Bronchial epithelial cell (primary cell): ENCODE data around the gene ADGB. TPM values are rescaled to one million over a fixed set of nuclear protein-coding genes. Genes with fewer than 3 reads are reported as not detected.

Experiments
- DNase-seq: peaks from one replicate; pipeline ENCODE4 v3.0.0-alpha.2; 2010; ENCODE audit warnings: low read depth
- FAIRE-seq: peaks from 2 replicates; lab custom pipeline; 2011; peaks lifted over from hg19 to GRCh38; lab: Jason Lieb, UNC
- H3K27me3 ChIP-seq: 2 replicates; pipeline ENCODE4 v1.5.1; 2011; ENCODE audit warnings: low read length; ENCODE audit not compliant: control insufficient read depth, insufficient read depth
- H3K36me3 ChIP-seq: 2 replicates; pipeline ENCODE4 v1.5.1; 2011; ENCODE audit warnings: low read length; ENCODE audit not compliant: control insufficient read depth, insufficient read depth
- H3K4me3 ChIP-seq: 2 replicates; pipeline ENCODE4 v1.5.1; 2011; ENCODE audit warnings: mild to moderate bottlenecking, low read depth, low read length, control low read depth
- total RNA-seq: library from RNA; depleted of rRNA; stranded (reverse); fragments of >200 nt; gene quantifications from 2 replicates; pipeline ENCODE4 v1.2.1, GENCODE V29; 2014
- TF ChIP-seq, protein P1 (sequence below): IDR thresholded peaks from 2 replicates; pipeline ENCODE4 v1.5.1; 2011; ENCODE audit warnings: mild to moderate bottlenecking, moderate library complexity, low read length, control low read depth, inconsistent platforms; ENCODE audit not compliant: insufficient read depth, severe bottlenecking

ADGB gene
- total RNA-seq, 1 donor from 2014 or later = not detected

DNA sequence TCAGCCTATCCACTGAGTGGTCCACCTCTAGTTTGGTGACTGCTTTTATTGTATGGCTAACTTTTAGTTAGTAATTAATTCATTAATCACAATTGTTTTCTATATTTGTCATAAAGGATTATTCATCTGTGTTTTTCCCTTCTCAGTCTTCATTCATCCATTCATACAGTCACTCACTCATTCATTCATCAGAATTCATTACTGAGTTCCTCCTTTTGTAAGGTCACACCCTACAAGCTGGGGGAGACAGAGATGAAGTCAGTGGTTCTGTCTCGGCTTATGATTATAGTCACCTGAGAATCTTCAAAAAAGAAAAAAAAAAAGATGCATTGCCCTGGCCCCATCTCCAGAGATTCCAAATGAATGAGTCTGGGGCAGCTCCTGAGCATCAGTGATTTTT, 257.1 kb downstream of the ADGB start:
- Histone ChIP-seq H3K36me3 (no peaks in the 10 kb centered on the region), H3K27me3 (no peaks in the 10 kb centered on the region), H3K4me3 (no peak overlapping the region)
- TF ChIP-seq, protein P1, sequence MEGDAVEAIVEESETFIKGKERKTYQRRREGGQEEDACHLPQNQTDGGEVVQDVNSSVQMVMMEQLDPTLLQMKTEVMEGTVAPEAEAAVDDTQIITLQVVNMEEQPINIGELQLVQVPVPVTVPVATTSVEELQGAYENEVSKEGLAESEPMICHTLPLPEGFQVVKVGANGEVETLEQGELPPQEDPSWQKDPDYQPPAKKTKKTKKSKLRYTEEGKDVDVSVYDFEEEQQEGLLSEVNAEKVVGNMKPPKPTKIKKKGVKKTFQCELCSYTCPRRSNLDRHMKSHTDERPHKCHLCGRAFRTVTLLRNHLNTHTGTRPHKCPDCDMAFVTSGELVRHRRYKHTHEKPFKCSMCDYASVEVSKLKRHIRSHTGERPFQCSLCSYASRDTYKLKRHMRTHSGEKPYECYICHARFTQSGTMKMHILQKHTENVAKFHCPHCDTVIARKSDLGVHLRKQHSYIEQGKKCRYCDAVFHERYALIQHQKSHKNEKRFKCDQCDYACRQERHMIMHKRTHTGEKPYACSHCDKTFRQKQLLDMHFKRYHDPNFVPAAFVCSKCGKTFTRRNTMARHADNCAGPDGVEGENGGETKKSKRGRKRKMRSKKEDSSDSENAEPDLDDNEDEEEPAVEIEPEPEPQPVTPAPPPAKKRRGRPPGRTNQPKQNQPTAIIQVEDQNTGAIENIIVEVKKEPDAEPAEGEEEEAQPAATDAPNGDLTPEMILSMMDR = no peak
- FAIRE-seq (no peak), DNase-seq (no peak)

DNA sequence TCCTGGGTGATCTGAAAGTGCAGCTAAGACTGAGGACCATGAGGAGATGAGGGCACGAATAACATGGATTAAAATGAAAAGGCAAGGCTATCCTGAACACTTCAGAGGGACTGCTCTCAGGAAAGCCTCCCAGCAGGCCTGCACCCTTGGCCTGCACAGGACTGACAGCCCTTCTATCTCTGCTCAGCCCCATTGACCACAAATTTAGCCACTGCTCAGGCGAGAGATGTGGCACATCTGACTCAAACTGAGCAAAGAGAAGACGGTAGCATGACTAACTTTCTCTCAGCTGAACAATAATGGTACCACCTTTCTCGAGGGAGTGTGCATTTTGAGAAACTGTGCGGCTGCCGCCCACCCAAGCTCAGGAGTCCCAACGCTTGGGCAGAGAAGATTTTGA, 257.5 kb downstream of the ADGB start:
- Histone ChIP-seq H3K36me3 (no peaks in the 10 kb centered on the region), H3K27me3 (no peaks in the 10 kb centered on the region), H3K4me3 (no peak overlapping the region)
- DNase-seq (no peak), FAIRE-seq (no peak)
- TF ChIP-seq, protein P1 = no peak

DNA sequence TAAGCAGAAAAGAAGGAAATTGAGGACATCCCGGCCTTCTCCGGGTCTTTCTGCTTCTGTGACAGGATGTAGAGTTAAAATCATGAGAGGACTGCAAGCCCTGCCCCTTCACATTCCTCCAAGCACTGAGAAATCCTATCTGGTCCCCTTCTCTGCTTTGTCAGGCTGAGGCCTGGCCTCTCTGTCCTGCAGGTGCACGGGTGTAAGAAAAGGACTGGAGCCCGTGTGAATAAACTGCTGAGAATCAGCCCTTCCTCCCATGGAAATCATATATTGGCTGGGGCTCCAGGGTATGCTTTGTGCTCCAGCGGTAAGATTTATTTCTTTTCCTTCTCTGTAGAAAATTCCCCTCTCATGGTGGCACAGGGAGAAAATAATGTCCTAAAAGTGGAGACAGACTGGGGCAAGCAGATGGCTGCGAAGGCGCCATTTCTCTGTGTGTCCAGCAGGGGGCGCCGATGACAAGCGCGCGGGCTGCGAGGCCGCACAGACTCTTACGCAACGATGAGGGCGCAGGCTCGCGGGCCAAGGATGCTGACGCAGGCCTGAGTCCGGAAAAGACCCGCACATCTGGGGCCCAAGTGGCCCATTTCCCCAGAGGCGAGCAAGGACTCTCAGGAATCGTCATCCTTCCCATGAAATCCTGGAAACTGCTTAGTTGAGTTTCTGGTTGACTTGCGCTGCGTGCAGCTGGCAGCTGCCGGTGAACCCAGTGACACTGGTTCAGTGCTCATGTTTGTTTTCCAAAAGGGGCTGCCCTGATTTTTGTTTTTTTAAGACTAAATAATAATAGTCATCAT, 258.6 kb downstream of the ADGB start:
- no peak for FAIRE-seq
- Histone ChIP-seq H3K27me3 (no peaks in the 10 kb centered on the region), H3K4me3 (no peak overlapping the region), H3K36me3 (no peaks in the 10 kb centered on the region)
- DNase-seq = peak; percentile 54
- TF ChIP-seq, protein P1 = peak; percentile 98

DNA sequence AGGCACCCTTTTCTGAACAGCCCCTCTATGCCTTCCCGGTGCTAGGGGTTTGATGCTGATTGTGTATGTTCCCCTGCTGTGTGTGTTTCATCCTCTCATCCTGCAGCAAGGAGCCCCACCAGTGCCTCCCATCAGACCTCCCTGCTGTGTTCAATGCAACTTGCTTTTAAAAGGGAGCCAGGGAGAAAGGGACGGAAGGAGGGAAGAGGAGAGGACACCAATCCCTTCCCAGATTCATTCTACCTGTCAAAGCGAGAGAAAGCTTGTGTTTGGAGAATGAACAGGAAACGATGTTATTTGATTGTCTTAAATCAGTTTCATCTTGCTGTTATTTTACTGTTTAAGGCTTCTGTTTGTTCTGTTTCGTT, 259.2 kb downstream of the ADGB start:
- TF ChIP-seq, protein P1 = no peak
- DNase-seq (no peak), FAIRE-seq (no peak)
- Histone ChIP-seq H3K36me3 (no peaks in the 10 kb centered on the region), H3K4me3 (no peak overlapping the region), H3K27me3 (no peaks in the 10 kb centered on the region)

DNA sequence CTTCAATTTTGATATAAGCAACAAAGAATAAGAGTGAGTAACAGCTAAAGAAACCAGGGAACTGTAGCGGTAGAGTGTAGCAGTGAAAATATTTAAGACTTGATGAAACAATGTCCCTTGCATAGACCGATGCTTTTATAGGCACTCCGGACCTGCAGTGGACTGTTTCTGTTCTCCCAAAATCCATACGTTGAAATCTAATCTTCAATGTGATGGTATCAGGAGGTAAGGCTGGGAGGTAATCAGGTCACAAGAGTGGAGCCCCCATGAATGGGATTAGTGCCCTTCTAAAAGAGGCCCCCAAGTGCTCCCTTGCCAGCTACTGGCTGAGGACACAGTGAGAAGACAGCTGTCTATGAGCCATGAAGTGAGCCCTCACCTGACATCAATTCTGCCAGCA, 260.4 kb downstream of the ADGB start:
- no peak overlapping the region for H3K4me3 ChIP-seq
- H3K27me3 ChIP-seq = no peaks in the 10 kb centered on the region
- DNase-seq (no peak), FAIRE-seq (no peak)
- TF ChIP-seq, protein P1 = no peak
- no peaks in the 10 kb centered on the region for H3K36me3 ChIP-seq
